ENCODE data around the gene ZNF740.
A peak's percentile ranks its signal among the peaks of the same experiment; 100 is the strongest.
"Not testable (repeated sequence)": the region's sequence is repeated elsewhere in the genome, so short reads cannot be mapped to it uniquely, and the experiment has no call there.

Gene ZNF740

DNA sequence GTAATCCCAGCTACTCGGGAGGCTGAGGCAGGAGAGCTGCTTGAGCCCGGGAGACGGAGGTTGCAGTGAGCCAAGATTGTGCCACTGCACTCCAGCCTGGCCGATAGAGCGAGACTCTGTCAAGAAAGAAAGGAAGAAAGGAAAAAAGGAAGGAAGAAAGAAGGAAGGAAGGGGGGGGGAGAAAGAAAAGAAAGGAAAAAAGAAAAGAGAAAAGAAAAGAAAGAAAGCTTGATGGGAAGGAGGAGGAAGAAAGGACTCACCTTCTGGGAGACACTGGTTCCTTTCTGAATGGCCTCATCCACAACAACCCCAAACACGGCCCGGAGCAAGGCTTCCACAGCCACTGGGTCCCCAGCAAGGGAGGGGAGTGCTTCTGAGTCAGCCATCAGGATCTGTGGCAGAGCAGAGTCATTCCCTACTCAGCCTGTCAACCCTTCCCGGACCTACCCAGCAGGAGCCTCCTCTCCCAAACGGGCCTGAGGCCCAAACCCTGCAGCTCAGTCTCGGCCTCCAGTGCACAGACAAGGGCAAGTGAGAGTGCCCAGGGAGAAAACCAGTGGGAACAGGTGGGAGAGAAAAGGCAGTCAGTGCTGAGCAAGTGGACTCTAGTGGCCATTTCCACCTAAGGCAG, 7.3 kb upstream of the ZNF740 start:
- no peak for DNase-seq

DNA sequence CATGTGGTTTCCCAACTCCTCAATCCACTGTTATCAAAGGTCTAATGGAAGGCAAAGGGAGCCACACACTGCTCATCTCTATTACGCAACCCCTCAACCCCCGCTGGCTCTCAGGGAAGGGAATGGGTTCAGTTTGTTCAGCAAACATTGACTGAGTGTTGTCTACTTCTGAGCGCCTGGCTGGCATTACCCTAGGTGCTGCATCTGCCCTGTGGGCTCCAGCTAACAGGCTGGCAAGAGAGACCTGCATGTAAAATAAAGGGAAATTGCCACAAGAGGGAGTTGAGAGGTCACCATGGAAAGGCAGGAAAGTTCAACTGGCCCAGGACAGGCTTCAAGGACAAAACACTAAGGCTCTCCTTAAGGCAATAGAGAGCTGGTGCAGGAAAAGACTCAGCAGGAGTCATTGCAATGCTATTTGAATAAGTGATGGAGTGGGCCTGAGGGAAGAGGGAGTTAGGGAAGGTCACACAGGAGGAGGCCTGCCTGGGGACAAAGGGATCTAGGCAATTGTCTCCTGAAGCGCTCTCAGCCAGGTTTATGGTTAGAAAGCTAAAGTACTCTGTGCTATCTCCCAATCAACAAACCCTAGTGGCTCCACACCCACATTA, 5.5 kb upstream of the ZNF740 start:
- DNase-seq, result no peak

DNA sequence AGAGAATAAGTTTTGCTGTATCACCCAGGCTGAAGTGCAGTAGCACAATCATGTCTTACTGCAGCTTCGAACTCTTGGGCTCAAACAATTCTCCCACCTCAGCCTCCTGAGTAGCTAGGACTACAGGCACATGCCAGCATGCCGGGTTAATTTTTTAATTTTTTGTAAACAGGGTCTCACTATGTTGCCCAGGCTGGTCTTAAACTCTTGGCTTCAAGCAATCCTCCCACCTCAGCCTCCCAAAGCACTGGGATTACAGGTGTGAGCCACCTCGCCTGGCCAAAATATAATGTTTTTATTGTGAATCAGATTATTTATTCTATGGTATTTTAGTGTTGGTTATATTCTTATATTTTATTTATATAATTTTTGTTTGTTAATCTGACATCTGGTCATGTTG, 3.8 kb upstream of the ZNF740 start:
- DNase-seq, result no peak

DNA sequence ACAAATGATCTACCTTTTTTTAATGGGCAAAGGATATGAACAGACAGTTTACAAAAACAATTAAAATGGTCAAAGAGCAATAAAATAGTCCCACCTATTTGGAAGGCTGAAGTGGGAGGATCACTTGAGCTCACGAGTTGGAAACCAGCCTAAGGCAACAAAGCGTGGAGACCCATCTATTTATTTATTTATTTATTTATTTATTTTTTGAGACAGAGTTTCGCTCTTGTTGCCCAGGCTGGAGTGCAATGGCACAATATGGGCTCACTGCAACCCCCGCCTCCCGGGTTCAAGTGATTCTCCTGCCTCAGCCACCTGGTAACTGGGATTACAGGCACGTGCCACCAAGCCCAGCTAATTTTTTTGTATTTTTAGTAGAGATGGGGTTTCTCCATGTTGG, 3.1 kb upstream of the ZNF740 start:
- not testable (repeated sequence) for DNase-seq

DNA sequence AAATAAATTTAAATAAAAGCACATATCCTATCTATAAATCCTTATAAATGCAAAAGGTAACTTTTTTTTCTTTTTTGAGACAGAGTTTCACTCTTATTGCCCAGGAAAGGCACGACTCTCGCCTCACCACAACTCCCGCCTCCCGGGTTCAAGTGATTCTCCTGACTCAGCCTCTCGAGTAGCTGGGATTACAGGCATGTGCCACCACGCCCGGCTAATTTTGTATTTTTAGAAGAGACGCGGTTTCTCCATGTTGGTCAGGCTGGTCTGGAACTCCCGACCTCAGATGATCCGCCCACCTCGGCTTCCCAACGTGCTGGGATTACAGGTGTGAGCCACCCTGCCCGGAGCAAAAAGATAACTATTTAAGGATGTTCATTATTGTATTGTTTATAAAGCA, 1.7 kb upstream of the ZNF740 start:
- DNase-seq, result not testable (repeated sequence)

DNA sequence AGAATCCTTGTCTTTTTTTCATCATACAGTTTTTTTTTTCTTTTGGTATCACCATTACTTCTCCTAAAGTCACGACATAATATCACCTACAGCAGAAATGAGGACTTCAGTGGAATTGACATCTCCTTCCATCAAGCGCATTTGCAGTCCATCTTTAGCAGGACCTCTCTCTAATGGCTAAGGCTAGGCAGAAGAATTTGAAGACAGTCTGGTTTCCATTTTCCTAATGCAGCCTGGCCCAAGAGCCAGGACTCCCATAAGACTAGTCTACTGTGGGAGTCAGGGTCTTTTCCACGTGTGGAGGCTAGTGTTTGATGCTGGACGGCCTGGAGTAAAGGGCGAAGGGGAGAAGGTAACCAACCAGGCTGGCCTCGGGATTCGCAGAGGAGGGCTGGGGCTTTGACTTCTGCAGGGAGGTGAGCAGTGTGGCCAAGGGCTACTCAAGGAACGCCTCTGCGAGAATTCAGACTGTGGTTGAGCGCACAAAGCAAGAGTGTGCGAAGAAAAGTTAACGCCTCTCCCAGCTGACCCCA, 769 bp upstream of the ZNF740 start:
- no peak for DNase-seq

DNA sequence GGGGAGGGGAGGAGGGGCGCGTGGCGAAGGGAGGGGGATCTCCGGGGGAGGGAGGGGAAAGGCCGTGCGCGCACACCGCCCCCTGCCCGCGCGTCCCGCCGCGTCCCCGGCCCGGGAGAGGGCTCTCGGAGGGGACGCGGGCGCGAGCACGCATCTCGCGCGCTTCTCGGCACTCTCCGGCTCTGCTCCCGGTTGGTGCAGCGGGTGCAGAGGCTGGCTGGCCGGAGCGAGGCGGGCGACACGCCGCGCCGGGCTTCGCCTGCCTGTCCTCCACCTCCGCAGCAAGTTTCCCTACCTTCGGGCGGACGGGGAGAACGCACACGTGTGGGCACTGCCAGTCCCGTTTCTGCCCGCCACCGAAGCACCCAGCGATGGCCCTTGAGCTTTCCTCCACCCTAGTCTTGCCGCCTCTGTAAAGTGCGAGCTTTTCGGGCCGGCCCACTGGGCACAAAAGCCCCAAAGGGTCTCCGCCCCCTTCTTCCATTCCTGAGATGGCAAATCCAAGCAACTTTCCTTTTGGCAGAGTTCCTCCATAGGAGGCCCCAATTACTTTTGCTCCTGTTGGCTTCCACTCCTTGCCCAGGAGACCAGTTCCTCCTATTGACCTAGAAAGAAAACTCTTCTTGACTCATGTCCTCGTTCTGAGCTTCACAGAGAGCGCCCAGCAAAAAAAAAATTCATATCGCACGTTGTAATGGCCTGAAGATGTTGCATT, 566 bp downstream of the ZNF740 start:
- peak; percentile 94 for DNase-seq

DNA sequence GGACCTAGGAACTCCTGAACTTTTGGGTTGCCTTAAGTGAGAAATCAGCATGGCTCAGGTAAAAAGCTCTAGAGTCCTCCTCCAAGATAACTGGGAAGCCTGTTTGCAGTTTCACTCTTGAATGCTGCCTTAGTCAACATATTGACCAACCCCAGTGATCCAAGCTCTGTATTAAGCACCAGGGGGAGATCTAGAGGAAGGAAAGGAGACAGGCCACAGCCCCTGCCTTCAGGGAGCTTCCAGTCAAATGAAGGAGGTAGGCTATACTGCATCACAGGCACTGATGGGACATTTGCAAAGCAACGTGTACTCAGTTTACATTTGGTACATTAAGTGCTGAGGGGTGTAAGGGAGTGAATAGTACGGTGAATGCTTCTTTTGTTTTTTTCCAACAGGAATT, 1.4 kb downstream of the ZNF740 start:
- DNase-seq, result no peak

DNA sequence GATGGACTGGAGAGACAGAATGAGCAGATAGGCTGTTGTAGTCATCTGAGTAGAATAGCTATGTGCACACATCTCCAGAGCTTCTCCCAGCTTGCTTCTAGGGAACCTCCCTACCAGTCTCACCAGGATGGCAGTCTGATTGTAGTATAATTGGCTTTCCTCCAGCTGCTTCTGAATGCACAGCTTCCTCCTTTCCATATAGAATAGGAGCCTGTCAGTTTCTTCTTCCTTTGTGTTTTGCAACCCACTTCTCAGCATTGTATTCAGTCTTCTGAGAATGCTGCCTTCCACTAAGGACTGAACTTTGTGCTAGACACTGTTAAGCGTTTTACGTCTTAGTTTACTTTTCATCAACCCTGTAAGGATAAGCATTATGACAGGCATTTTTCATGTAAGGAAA, 2.4 kb downstream of the ZNF740 start:
- DNase-seq, result no peak

DNA sequence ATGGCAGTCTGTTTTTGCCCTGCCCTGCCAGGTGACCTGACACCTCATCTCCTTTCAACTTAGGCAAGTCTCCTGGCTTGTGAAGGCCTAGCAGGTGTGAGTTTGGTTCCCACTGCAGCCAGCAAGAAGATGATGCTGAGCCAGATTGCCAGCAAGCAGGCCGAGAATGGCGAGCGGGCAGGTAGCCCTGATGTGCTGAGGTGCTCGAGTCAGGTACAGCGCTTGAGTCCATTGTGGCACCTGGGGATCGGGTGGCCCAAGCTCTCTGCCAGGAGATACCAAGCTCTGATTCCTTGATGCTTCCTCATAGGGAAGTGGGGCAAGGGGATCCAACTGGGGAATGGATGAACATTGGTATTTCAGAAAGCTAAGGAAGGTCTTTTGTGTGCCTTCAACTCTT, 4.3 kb downstream of the ZNF740 start:
- no peak for DNase-seq

DNA sequence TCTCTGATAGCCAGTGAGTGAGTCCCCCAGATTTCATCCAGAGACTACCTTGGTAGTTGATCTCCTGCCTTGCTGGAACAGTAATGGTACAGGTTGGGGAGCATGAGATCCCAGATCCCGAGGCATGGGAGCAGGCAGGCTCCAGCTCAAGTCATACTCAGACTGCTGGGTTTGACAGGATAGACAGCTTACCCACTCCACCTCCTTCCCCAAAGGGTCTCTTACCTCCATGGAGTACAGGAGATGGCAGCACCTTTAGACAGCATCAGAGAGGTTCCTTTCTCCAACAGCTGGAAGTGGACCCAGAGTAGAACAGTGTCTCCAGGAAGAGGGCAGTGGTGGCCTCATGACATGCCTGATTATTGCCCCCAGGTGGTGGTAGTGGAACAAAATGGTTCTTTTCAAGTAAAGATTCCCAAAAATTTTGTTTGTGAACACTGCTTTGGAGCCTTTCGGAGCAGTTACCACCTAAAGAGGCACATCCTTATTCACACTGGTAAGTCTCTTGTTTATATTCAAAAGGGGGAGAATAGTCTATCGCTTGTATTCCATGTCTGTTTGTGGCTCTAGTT, 5.1 kb downstream of the ZNF740 start:
- DNase-seq, result no peak

DNA sequence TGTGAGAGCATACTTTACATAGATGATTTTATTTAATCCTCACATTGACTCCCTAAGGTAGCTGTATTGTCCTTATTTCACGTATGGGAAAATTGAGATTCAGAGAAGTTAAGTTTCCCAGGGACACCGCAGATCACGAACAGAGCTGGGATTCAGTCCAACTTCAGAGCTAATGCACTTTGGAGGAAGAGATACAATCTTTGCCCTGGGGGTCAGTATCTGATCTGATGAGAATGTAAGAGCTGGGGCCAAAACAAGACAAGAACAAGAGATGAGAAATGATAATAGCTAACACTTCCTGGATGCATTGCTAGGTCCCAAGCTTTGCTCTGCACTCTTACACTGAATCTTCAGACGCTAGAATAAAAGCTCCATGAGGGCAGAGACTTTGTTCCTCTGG, 6.2 kb downstream of the ZNF740 start:
- DNase-seq, result no peak

DNA sequence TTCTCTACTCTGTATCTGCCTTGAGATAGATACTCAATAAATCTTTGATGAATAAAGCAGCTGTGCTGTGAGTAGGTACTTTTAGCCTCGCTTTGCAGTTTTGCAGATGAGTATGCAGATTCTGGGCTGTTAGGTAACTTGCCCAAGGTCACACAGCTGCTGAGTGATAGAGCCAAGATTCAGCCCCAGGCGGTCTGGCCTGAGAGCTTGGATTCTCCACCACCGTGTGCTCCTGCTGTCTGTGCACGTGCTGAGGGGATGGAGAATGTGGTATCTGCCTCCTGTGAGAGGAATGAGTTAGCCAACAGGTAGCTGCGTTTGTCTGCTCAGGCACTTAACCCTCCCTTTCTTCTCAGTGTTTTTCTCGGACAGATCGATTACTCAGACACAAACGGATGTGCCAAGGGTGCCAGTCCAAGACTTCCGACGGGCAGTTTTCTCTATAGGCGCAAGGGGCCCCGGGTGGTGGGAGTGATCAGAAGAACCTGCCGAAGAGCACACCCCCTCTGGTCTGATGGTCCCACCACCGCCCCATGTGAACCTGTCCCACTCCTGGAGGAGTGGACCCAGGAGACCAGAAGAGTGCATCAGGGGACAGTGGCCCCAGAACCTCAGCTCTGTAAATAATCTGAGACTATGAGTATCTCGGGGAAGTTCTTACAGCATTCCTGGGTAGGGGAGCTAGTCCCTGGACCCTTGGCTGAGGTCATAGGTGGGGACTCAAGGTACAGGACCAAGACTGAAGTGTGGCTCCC, 6.8 kb downstream of the ZNF740 start:
- no peak for DNase-seq

DNA sequence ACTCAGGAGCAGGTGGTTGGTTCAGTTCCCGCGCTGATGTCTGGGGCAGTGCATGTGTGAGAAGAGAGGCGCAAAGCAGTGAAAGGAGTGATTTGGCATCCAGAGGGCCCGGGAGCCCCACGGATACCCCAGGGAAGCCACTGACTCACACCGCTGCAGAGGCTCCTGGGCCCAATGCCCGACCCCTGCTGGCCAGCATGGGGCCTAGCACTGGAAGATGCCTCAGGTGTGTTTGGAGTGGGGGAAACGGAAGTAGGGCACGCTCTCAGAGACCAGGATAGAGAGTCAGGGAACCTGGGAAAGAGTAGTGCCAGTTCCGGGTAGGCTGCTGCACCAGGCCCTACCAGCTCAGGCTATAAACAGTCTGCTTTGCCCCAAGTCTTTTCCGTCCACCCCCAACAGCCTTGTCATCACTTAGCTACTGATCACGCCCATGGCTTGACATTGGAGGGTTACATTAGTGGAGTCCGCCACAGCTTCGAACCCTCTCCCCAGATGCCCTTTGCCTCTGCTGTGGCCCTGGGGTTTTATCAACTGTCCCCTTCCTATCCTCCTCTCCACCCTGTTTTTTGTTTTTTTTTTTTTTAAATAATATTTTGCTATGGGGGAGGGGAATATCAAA, 9.7 kb downstream of the ZNF740 start:
- peak; percentile 50 for DNase-seq

DNA sequence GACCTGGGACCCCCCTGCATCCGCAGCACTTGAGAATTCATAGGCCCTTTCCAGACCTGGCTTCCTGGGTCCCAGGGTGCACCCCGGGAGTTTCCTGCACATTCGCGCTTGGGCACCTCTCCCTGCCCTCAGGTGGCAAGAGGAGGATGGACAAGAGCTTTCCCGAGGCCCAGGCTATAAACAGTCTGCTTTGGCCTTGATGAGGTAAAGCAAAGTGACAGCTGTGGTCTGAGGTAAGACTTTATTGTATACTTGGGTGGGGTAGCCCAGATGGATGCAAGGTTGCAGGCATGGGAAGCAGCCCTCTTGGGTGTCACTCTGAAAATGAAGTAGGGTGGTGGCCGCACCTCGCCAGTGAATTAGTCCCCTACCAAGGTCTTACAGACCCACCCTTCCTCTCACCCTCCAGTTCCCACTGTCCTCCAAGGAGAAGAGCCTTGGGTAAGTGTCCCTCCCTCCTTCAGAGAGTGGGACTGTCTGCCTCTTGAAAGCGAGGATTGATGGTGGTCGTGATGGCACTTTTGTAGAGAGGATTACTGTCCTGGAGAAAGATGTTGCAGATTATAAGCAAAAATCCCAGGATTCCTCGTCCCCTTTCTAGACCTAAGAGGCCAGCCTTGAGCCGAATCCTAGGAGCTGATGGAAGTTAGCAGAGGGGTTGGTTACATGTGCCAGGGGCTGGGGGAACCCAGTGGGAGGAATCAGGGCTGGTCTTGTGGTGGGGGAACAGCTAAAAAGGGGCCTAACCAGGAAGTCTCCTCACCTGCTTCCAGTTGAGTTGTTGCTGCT, 10.8 kb downstream of the ZNF740 start:
- no peak for DNase-seq

DNA sequence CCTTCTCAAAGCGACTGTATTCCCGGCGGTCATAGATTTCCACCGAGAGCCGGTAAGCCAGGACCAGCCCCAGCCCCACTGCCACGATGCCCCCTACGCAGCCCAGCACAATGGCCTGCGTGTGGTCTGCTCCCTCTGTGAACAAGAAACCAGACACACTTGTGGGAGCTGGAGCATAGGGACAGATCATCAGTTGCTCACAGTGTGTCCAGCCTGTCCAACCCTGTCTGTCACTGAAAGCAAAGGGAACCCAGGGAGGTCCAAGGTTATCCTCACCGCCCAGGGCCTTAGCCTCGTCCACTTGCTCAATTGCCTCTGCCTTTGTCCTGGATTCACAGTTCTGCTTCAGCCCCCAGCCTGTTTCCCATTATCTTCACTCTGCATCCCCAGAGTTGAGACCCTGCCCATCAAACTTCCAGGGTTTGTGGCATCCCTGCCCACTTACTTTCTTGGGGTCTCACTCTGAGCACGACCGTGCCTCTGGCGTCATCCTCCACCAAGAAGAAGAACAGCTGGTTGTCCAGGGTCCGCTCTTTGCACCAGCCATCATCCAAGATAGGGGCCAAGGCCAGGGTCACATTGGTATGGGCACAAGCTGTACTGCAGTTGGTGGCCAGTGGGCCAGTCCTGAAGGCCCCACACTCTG, 11.5 kb downstream of the ZNF740 start:
- no peak for DNase-seq

DNA sequence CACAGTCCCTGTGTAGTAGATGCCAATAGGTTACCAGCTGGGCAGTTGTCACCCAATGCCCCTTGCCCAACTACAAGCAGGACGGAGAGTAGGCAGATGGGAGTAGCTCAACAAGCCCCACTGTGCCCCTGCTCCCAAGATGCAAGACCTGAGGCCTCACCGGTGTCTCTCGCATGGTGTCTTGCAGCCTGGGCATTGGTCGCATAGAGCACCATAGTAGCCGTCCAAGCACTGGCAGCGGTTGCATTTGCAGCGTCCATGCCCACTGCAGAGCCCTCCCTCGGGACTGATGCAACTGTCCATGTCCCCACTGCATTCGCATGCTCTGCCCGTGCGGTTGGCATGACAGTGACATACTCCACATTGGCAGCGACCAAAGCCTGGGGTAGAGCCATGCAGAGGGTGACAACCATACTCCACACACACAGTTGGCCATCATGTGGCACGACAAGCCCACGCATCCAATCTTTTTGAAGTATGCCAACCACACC, 12.1 kb downstream of the ZNF740 start:
- DNase-seq, result no peak

DNA sequence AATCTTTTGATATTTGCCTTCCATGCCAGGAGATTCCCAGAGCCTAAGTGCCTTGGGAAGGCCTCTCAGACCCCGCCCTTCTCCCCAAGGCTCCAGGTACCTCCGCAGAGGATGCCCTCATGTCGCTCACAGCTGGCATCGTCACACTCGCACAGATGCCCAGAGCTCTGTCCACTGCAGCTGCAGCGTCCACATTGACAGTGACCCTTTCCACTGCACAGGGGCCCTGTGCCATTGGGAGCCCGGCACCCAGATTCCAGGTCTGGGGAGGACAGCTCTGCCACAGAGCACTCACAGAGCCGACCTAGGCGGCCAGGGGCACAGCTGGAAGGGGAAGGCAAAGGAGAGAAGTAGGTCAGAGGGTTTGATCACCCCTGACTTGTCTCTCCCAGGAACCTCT, 12.5 kb downstream of the ZNF740 start:
- no peak for DNase-seq

DNA sequence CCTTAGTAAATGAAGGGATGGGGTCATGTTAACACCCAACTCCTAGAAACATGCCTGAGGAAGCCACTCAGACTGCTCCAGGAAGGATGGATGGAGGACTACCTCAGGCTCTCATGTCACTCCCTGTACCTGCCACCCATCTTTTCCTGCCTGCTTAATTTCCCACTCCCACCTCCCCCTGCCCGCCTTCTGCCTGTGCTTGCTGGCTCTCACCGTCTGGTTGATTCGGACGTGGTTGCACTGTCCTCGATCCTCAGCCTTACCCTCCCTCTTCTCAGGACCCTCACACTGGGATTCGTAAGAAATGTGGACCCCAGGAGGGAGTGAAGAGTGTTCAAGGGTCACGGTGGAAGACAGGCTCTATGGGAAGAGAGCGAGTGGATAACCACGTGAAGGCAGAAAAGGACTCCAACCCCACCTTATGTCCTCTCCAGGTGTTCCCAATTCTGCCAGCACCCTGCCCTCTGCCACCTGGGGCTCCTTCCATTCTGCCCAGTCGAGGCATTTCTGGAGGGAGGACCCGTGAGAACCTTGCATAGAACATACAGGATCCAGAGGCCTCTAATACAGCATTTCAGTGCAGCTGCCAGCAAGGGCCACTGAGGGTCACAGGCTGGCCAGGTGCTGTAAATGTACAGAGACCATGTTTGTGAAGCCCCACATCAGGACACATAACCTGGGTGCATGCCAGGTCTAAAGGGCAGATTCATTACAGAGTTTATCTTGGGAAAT, 13.6 kb downstream of the ZNF740 start:
- DNase-seq, result no peak

DNA sequence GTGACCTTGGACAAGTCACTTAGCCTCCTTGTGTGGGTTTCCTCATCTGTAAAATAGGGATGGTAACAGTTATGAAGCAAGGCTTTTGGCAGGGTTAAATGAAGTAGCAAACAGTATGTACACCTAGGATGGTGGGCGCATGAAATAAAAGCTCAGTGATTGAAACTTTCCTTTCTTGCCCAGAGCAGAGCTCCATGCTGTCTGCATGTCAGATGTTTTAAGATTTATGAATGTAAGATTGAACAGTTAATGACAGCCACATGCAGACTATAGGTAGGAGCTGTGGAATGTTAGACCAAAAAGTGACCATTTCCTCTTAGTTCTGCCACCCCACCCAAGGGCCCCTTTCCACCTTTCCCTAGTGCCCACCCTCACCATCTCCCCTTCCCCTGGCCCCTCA, 14.5 kb downstream of the ZNF740 start:
- DNase-seq, result no peak

All from eye (tissue), 1 donor.